ENCODE data around the gene SHLD1. TPM values are rescaled to one million over a fixed set of nuclear protein-coding genes. Genes with fewer than 3 reads are reported as not detected.

The SHLD1 gene
- total and polyA plus RNA-seq, 7 donors, result 0.99 to 18.7 (median 5.4) TPM

DNA sequence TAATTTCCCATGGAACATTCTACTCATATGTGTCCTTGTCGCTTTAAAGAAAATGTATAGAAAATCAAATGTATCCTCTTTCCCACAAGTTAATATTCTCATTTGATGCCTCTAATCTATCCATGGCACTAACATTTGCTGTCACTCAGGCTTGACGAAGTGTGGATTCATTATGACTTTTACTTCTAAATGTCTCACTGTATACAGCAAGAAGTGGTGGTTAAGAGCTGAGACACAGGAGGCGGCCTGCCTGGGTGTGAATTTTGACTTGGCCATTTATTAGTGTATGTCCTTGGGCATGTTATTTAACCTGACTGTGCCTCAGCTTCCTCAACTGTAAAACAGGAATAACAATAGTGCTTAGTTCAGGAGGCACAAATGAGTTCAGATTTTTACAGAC, 130.1 kb downstream of the SHLD1 start:
- H3K36me3 ChIP-seq, result no peaks in the 10 kb centered on the region
- H3K27me3 ChIP-seq, result no peaks in the 10 kb centered on the region
- H3K4me3 ChIP-seq, result no peak overlapping the region
- no peak overlapping the region for H3K27ac ChIP-seq
- no peaks in the 10 kb centered on the region for H3K4me1 ChIP-seq
- 89 to 94% methylated on average over 3 of the region's 3 CpGs for WGBS, 2 donors
- intact Hi-C loops (cut with DNase I), result no loop called here
- DNase-seq, result no peak
- no peaks in the 10 kb centered on the region for H3K9me3 ChIP-seq
- TF ChIP-seq POLR2AphosphoS5 (IDR thresholded peaks at IDR 0.05) (no peak), POLR2A (IDR thresholded peaks at IDR 0.05) (no peak), EP300 (IDR thresholded peaks at IDR 0.05) (no peak)
- TF ChIP-seq, protein P1, sequence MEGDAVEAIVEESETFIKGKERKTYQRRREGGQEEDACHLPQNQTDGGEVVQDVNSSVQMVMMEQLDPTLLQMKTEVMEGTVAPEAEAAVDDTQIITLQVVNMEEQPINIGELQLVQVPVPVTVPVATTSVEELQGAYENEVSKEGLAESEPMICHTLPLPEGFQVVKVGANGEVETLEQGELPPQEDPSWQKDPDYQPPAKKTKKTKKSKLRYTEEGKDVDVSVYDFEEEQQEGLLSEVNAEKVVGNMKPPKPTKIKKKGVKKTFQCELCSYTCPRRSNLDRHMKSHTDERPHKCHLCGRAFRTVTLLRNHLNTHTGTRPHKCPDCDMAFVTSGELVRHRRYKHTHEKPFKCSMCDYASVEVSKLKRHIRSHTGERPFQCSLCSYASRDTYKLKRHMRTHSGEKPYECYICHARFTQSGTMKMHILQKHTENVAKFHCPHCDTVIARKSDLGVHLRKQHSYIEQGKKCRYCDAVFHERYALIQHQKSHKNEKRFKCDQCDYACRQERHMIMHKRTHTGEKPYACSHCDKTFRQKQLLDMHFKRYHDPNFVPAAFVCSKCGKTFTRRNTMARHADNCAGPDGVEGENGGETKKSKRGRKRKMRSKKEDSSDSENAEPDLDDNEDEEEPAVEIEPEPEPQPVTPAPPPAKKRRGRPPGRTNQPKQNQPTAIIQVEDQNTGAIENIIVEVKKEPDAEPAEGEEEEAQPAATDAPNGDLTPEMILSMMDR (IDR thresholded peaks at IDR 0.05), result no peak

DNA sequence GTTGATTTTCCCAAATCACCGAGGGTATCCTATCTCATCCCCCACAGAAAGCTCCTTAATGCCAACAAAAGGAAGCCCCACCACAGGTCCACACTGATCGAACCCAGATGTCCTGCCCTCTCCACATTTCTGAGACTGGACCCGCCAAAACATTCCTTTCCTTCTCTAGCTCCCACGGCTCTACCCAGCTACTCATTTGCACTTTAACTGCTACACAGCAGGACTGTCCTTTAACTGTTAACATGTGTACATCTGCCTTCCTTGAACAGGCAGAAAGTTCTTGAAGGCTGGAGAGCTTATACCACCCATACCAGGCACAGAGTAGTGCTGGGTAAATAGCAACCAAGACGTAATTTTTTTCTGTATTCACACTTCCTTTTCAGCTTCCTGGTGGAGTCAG, 131.5 kb downstream of the SHLD1 start:
- Histone ChIP-seq H3K4me3 (no peak overlapping the region), H3K27me3 (peaks cover 0 to 4% (median 0%) of the 10 kb centered on the region in 3 donors), H3K9me3 (no peaks in the 10 kb centered on the region), H3K27ac (no peak overlapping the region), H3K4me1 (no peaks in the 10 kb centered on the region), H3K36me3 (no peaks in the 10 kb centered on the region)
- DNase-seq, result no peak
- intact Hi-C loops (cut with DNase I), result no loop called here
- TF ChIP-seq POLR2A (IDR thresholded peaks at IDR 0.05) (no peak), EP300 (IDR thresholded peaks at IDR 0.05) (no peak), POLR2AphosphoS5 (IDR thresholded peaks at IDR 0.05) (no peak)
- TF ChIP-seq, protein P1 (IDR thresholded peaks at IDR 0.05), result no peak
- 62 to 65% methylated on average over 5 of the region's 5 CpGs for WGBS, 2 donors

DNA sequence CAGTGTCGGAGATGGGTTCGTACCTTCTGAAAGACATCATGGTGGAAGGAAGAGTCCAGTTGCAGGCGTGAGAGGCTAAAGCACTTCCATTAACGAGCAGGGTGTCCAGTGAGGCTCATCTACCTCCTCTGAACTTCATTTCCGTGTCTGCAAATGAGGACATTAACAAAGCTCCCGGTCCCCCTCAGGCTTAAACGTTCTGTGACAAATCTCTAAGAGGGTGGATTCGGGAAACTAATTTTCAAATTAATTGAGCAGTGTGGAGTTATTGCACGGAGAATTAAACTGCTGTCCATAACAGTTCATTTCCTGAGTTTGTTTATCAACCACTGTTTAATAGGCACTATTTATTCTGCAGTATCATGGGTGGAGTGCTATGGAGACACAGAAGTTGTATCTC, 132.0 kb downstream of the SHLD1 start:
- TF ChIP-seq EP300 (IDR thresholded peaks at IDR 0.05) (no peak), POLR2A (IDR thresholded peaks at IDR 0.05) (no peak), POLR2AphosphoS5 (IDR thresholded peaks at IDR 0.05) (no peak)
- TF ChIP-seq, protein P1 (IDR thresholded peaks at IDR 0.05), result no peak
- Histone ChIP-seq H3K9me3 (no peaks in the 10 kb centered on the region), H3K4me1 (no peaks in the 10 kb centered on the region), H3K4me3 (no peak overlapping the region), H3K36me3 (no peaks in the 10 kb centered on the region), H3K27me3 (peaks cover 0 to 4% (median 0%) of the 10 kb centered on the region in 3 donors), H3K27ac (no peak overlapping the region)
- WGBS, 2 donors, result 59 to 75% methylated on average over 9 of the region's 9 CpGs
- no peak for DNase-seq
- intact Hi-C loops (cut with DNase I), result no loop called here

DNA sequence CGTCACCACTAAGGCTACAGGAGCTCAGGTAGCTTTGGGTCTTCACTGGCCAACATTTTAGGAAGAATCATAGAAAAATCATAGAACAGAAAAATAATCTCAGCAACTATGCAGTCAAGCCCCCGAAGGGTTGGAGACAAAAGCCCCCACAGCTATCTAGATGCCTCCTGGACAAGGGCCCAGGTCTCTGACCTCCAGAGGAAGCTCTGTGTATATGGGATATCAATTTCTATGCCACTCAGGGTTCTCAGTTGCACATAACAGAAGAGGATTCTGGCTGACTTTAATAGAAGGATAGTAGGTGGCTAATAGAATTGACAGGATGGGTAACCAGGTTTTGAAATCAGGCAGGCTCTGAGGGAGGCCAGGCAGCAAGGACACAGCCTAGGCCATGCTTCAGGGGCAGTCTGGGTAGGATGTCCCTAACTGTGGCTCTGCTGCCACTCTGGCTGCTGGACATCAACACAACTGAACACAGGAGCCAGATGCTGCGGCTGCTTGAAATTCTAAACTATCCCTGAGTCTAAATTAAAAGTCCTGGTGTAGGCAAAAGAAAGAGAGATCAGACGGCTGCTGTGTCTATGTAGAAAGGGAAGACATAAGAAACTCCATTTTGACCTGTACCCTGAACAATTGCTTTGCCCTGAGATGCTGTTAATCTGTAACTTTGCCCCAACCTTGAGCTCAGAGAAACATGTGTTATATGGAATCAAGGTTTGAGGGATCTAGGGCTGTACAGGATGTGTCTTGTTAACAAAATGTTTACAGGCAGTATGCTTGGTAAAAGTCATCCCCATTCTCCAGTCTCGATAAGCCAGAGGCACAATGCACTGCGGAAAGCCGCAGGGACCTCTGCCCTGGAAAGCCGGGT, 134.5 kb downstream of the SHLD1 start:
- intact Hi-C loops (cut with DNase I), result no loop called here
- TF ChIP-seq POLR2A (IDR thresholded peaks at IDR 0.05) (no peak), EP300 (IDR thresholded peaks at IDR 0.05) (no peak), POLR2AphosphoS5 (IDR thresholded peaks at IDR 0.05) (no peak)
- TF ChIP-seq, protein P1 (IDR thresholded peaks at IDR 0.05), result no peak
- no peaks in the 10 kb centered on the region for H3K36me3 ChIP-seq
- no peak for DNase-seq
- WGBS, 2 donors, result 83 to 88% methylated on average over 8 of the region's 8 CpGs
- no peak overlapping the region for H3K27ac ChIP-seq
- H3K4me3 ChIP-seq, result no peak overlapping the region
- H3K27me3 ChIP-seq, result peaks cover 0 to 4% (median 0%) of the 10 kb centered on the region in 3 donors
- H3K4me1 ChIP-seq, result no peaks in the 10 kb centered on the region
- no peaks in the 10 kb centered on the region for H3K9me3 ChIP-seq

Measured in sigmoid colon (tissue), 7 donors.